Uterus (tissue), 2 donors: Measurements from ENCODE around the gene TSGA10IP.

Experiments
- CTCF ChIP-seq, 4 experiments: fragments of 200-600 bp in 2 of 4; fragments of 450-650 bp in 2 of 4; sonication (generic) in 2 of 4; IDR thresholded peaks; one replicate each; pipeline ENCODE4 v1.5.1; 2016 to 2019; ENCODE audit warnings: antibody characterized with exemption in 4 of 4, mild to moderate bottlenecking in 2 of 4, moderate library complexity in 1 of 4
- POLR2A ChIP-seq, 2 donors: fragments of 450-650 bp; IDR thresholded peaks; one replicate each; pipeline ENCODE4 v1.6.1; 2016; ENCODE audit warnings: antibody characterized with exemption in 2 of 2, mild to moderate bottlenecking in 1 of 2, moderate library complexity in 1 of 2

- TF ChIP-seq CTCF (IDR thresholded peaks at IDR 0.05) (no peak), POLR2A (IDR thresholded peaks at IDR 0.05) (no peak)
These were observed 513 bp upstream of the TSGA10IP start for GRCh38 chr11:65944767-65945166.
